GM21447 (cell line): ENCODE data around the gene RAD51AP1.
A peak's percentile ranks its signal among the peaks of the same experiment; 100 is the strongest.

ENCODE experiments used
- ATAC-seq: cut with Tn5 transposase; IDR thresholded peaks from one replicate; pipeline ENCODE4 v1.9.1; 2021; ENCODE audit not compliant: unreplicated experiment

Gene RAD51AP1

DNA sequence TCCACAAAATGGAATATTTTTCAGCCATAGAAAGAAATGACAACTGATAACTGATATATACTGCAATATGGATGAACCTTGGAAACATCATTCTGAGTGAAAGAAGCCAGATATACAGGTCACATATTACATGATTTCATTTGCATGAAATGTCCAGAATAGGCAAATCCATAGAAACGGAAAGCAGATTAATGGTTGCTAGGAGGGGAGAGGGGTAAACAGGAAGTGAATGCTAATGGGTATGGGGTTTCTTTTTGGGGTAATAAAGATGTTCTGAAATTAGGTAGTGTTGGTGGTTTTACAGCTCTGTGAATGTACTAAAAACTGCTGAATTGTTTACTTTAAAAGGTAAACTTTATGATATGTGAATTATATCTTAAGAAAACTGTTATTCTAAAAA, 6.5 kb downstream of the RAD51AP1 start:
- ATAC-seq = no peak

DNA sequence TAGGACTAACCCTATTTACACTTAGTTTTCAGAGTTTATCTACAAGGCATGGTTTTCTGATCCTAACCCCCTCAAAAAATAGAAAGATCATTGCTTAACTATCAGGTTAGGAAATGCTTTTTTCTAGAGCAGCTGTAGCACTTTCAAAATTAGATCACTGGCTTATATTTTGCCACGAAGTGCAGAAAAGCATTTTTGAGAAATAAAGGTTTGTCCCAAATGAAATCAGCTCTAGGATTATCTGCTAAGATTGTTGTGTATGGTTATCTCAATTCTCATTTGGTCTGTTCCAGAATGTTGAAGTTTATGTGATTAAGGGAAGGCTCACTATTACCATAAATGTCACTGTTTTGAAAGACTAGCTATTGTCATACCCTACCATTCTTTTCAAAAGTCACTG, 13.5 kb downstream of the RAD51AP1 start:
- ATAC-seq = no peak

DNA sequence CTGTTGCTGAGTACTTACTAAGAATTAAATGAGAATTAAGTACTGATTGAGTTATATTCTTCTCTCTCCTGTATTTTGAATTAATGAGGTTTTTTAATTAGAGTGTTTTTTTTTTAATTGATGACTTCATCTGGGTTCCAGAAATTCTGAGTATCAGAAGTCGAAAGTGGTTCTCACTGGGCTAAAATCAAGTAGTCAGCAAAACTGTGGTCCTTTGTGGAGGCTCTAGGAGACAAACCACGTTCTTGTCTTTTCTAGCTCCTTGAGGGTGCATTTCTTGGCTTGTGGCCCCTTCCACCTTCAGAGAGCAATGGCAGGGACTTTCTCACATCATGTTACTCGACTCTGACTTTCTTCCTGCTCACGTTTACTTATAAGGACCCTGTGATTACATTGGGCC, 15.3 kb downstream of the RAD51AP1 start:
- no peak for ATAC-seq

DNA sequence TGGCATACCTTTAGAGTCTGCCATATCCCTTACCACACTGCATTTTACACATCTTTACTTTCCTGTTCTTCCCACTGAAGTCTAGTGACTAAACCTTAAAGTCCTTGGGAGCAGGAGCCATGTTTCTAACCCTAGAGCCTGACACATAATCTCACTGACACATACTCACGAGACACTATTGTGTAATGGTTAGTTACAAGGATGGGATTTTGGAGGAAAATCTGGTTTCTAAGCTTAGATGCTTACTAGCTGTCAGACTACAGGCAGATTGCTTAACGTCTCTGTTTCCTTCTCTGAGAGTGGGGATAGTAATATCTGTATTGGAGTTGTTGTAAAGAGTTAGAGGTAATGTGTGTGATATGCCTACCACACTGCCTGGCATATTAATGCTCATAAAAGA, 17.1 kb downstream of the RAD51AP1 start:
- ATAC-seq = no peak

DNA sequence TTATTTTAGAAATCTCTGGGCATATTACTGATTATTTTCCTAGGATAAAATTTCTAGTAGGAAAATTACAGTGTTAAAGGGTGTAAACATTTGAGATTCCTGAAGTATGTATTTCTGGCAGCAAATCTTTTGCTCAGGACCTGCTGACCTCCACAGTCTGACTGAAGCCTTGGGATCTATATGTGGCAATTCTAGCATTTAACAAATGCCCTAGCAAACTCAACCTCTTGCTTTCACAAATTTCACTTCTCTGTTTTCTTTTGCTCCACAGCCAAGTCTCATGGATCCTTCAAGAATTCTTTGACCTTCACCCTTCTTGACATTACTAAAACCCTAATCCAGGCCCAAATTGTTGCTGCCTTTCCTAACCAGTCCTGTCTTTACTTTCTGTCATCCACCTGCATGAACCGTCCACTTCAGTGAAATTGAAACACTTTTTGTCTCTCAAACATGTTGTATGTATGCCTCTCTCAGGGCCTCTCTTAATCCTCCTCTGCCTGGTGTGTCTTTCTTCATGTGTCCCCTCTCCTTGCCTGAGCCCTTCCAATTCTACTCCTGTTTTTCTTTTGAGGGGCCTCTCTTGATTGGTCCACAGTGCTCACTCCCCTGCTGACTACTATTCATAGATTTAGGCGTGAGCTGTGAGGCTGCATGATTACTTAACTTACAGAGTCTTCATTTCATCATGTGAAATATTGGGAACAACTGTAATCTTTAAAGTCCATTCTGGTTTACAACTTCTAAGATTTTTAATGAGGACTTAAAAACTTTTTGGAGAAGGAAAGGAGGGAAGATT, 18.2 kb downstream of the RAD51AP1 start:
- no peak for ATAC-seq

DNA sequence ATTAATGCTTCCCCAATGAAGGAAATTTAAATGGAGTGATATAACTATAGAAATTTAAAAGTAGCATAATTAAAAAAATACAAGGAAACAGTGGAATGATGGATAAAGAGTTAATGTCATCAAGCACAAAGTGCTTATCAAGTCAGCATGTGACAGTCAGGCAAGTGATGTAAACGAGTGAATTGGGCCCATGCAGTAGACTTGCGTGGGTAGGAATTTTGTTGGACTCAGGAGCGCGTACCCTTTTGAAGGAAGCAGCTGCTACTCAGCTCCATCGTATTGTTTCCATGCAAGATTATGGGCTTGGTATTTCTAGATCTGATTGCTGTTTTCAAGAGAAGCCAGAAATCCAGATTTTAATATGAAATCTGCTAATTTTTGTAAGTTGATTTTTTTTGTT, 18.9 kb downstream of the RAD51AP1 start:
- no peak for ATAC-seq

DNA sequence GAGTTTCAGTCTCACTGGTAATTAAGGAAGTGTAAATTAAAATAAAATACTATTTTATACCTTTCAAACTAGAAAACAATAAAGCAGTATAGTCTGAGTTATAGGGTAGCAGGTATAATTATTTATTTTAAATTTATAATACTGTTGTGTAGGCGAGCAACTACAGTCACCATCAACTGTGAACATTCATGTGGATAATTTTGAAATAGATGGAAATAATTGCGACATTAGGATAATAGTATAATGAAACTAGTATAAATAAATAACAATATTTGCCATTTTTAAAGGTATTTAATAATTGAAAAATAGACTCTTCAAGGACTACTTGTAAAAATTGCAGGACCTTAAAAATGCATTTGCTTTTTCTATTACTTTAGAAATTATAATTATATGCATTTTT, 19.5 kb downstream of the RAD51AP1 start:
- no peak for ATAC-seq

DNA sequence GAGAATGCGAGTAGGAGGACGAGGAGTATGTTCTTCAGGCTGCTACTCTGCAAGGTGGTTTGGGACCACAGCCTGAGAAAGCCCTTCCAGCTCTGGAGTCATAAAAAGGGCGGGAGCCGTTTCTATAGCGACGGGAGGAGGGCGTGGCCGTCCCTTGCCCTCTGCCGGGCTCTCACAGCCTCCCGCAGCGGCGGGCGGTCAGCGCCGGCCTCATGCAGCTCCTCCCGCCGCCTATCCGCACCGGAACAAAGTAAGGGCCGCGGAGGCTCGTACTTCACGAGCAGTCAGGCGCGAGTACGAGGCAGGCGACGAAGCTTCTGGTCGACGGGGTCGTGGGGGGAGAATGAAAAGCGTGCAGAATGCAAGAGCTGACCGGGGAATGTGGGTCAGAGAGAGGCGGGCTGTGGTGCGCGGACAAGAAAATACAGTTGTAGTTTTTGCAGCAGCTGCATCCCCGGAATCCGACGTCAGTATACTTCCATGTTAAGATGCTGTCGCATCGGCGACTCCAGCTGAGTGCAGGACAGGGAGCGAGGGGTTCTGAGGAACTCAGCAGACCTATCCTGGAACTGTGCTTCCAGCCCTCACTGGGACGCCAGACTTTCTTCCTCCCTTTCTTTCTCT, 23.5 kb downstream of the RAD51AP1 start, which contains the start of gene DYRK4:
Gene DYRK4, plus strand, starts transcription at position 175 of the 624 bp plus-strand sequence. Its CDS starts 38 bp downstream, at position 213.
- no peak for ATAC-seq

DNA sequence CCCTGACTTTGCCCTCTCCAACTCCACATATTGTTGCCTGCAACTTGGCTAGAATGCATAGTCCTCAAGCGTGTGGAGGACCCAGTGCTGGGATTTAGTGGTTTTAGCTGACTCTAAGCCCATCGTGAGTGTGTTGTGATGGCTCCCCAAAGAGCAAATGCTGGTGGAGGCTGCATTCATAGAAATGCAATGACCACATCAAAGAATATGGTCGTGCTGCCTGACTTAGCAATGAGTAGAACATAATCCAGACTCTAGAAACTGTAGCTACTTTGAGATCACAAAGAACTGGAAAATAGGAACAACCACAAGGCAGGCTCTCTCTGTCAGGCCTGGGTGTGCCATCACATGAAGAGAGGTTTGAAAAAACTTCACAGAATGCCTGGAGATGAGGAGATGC, 24.6 kb downstream of the RAD51AP1 start:
- ATAC-seq = no peak

DNA sequence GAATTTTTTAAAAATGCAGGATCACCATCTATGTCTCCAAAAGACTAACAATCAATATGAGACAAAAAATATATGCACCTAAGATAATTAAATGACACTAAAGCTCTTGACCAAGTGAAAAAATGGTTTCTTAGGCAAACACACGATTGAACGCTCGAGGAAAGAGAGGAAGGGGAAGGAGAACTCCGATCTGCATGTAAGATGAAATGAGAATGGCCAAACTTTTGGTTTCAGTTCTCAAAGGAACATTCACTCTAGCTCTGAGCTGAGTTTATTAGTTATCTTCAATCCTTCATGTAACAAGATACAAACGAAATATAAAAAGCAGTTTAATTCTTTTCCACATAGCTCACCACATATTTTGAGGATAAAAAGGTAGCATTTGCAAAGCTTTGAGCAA, 26.1 kb downstream of the RAD51AP1 start:
- ATAC-seq = no peak

DNA sequence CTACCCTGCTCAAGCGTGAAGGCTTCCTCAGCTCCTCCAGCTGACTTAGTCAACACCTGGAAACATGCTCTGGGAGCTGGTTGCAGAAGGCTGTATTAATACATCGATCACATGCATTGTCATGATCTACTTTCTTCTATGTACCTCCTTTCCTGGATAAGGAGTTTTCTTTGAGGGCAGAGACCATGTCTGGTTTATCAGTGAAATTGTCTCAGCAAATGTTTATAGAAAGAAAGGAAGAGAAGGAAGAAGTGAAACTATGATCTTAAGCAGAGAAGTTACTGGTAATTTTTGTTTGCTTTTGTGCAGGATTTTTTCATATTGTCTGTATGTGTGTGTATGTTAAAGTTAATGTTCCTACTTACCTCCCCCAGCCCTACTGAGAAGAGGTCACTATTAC, 27.8 kb downstream of the RAD51AP1 start:
- no peak for ATAC-seq

DNA sequence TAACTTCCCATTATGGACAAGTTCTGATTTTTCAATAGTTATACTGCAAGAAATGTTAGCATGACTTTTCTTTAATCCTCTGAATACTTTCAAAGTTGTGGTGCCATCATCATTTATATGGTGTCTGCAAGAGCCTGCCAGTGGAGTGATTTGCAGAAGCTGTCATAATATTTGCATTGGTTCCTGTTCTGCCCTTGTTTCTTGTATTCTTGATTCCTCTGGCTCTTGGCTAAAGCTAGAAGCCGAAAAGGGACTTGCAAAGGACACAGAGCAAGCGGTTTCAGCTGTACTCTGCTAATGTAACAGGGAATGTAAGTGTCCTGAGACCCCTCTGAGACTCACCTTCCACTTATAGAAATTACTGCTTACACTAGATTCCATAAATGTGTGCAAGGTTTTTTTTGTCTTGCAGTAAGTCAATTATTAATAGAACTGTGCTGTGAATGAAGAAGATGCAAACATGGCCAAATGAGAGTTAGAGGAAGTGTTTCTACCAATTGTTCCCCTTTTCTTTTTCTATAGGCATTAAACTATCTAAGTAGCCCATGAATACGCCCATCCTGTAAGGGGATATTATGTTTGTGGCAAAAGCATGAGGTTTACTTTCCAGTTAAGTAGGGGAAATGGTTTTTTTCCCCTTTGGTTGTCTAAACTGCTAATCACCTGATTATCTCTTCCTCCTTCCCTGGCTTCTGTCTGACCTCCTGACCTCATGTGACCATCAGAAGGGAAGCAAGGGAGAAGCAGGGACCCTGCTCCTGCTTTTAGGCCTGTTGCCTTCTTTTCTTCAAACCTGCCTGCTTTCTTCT, 28.6 kb downstream of the RAD51AP1 start:
- ATAC-seq = peak; percentile 53

DNA sequence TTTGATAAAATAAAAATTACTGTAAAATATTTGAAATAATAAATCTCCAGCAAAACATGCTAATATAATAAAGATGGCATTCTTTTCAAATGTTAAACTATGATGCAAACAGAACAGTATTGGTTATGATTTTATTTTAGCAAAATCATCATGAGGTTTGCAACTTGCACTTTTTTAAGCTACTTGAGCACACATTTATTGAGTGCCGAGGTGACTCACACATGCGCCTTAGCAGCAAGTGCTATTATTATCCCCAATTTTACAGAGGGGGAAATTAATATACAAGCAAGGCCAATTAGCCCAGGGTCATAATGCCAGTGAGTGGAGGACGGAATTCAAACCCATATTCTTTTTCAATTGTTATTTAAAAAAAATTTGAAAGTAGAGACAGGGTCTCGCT, 30.6 kb downstream of the RAD51AP1 start:
- no peak for ATAC-seq

DNA sequence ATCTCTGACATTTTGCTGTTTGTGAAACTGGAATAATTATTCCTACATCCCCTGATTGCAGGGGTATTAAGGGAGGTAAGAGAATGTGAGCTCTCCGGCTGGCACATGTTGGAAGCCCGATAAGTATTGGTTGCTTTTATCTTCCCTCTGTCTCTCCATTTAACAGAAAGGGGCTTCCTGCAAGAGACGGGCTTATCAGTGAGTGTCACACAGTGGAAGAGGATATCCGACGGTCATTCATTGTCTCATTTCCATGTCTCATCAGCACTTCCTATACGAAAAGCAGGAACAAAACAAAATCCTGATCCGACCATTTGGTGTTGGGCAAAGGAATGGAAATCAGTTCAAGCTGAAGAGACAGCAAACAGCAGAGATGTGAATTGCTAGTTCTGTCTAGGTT, 34.0 kb downstream of the RAD51AP1 start:
- ATAC-seq = no peak

DNA sequence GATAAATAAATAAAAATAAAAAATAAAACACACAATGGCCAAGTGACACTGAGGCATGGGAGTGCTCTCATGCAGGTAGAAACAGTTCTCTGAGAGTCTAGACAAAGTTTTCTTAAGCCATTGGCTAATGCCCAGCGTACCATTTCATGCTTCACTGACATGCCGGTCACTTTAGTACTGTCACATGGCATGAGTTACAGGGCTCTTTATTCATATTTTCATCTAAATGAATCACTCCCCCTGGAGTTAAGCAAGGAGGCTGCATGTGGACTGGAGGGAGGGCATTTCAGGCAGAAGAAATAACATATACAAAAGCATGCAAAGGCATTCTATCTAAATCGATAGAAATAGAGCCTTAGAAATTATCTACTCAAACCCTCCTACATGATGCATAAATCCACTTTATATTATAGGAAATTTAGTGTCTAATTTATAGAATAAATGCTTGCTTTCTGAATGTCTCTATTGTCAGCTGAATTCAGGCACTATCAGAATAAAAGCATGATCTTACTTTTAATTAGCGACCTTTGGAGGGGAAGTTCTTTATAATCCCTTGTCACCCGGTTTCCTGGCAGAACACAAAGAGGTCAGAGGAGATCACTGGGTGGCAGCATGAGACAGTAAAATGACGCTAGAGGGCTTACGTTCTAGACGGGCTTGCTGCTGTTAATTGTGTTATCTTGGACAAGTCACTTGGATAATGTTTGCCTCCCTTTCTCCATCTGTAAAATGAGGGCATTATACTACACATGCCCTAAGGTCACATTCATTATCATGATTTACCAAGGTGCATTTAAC, 40.8 kb downstream of the RAD51AP1 start:
- no peak for ATAC-seq

DNA sequence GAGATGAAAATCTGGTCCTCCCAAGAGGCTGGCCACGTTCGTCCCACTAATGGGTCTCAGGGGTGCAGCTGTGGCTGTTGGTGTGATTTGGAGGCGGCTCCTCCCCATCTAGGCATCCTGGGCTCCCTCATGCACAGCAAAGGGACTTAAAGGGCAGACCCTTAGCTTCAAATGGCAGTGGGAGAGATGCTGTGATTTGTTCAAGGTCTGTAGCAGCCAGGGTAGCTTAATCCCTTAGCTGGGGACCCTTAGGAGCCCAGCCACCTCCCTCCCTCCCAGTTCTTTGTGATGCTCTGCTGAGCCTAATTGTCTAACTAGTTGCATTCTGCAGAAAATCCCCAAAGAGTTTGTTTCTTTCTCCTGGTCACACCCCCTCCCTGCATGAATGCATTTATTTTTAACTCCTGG, 41.6 kb downstream of the RAD51AP1 start:
- ATAC-seq = no peak

DNA sequence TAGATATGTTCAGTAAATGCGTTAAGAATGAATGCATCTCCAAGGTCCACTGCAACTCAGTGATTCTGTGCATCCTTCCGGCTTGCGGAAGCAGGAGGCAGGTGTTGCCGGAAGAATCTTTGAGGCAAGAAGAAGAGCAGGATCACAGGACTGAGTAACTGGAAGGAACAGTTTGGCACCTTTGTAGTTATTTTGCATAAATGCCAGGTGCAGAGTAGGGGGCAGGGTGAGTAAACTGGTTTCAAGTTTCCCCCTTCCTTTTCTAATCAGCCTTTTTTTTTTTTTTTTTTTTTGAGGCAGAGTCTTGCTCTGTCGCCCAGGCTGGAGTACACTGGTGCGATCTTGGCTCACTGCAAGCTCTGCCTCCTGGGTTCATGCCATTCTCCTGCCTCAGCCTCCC, 45.6 kb downstream of the RAD51AP1 start:
- ATAC-seq = no peak

DNA sequence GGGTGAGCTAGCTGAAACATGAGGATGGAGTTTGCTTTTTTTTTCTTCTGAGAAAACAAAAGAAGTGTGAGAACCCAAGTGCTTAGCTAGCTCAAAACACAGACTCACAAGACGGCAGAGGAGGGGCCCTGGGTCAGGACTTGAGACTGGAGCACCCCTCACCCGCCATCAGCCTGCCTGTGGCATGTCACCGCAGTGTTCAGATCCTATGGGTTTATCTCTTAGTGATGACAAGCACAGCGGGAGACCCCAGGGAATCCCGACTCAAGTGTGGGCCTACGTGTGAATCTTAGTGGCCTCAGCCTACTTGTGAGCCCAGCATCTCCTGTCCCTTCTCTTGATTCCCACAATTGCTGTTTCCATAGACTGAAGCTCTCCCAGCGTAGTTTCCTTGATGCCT, 46.2 kb downstream of the RAD51AP1 start:
- no peak for ATAC-seq

DNA sequence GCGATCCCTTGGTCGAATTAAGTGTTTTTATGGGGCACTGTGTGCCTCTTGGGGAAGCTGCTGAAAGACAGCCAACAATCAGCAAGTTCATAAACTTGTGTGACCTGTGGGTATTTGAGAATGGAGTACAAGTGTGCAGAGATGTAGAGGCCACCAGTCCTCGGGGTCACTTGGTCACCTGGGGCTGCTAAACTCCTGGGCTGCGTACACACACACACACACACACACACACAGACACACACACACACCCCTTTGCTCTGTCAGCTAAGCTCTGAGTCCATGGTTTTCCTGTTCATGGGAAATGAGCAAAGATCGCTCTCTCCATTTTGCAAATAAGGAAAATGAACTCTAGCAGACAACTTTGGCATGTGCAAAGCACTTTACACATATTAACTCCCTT, 47.8 kb downstream of the RAD51AP1 start:
- no peak for ATAC-seq

DNA sequence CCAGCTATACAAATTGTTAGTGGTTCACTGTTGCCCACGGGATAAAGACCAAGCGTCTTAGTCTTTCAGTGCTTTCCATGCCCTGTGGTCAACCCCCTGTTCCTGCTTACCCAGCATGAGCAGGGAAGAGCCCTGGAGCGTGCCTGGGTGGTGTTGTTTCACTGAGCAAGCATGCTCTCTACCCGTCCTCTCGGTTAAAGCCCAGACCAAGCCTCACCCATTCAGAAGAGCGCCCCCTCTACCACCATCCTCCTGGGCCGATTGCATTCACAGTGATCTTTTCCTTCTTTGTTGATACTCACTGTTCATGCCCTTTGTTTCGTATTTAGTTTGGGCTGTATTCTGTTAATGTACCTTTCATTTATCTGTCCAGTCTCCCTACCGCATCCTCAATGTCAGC, 48.4 kb downstream of the RAD51AP1 start:
- no peak for ATAC-seq

DNA sequence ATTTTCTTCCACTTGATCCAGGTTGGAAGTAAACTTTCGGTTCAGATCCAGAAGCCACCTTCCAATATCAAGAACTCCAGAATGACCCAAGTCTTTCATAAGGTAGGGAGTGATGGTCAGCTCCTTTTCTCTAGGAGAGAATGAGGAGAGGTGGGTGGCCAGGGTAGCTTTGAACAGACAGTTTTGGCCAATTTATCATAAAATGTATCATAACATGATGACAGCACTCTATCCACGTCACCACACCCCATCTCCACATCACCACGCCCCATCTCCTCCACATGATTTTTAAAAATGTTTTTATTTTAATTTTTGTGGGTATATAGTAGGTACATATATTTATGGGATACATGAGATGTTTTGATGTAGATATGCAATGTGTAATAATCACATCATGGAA, 50.2 kb downstream of the RAD51AP1 start:
- ATAC-seq = no peak
